ENCODE data around the gene MKRN2OS. TPM values are rescaled to one million over a fixed set of nuclear protein-coding genes. Genes with fewer than 3 reads are reported as not detected.

The MKRN2OS gene
- total RNA-seq: 2.3 TPM

- peak; percentile 55 for DNase-seq (ENCODE audit: low spot score)
These were observed at the start of gene MKRN2OS for GRCh38 chr3:12545473-12545791. MKRN2OS (minus strand) TSS chr3:12545499; CDS start chr3:12545464, 35 bp downstream.

GRCh38 chr3:12593473-12593872 lies 48.2 kb upstream of the MKRN2OS start:
- DNase-seq (ENCODE audit: low spot score): no peak

- DNase-seq (ENCODE audit: low spot score): no peak
These were observed 46.9 kb upstream of the MKRN2OS start for GRCh38 chr3:12591997-12592715.

- no peak for DNase-seq (ENCODE audit: low spot score)
These were observed 46.2 kb upstream of the MKRN2OS start for GRCh38 chr3:12591456-12591855.

GRCh38 chr3:12590096-12590495 lies 44.8 kb upstream of the MKRN2OS start:
- no peak for DNase-seq (ENCODE audit: low spot score)

- DNase-seq (ENCODE audit: low spot score): no peak
These were observed 43.0 kb upstream of the MKRN2OS start for GRCh38 chr3:12588039-12589009.

GRCh38 chr3:12586403-12586802 lies 41.1 kb upstream of the MKRN2OS start:
- no peak for DNase-seq (ENCODE audit: low spot score)

- no peak for DNase-seq (ENCODE audit: low spot score)
These were observed 40.7 kb upstream of the MKRN2OS start for GRCh38 chr3:12585970-12586369.

- DNase-seq (ENCODE audit: low spot score): no peak
These were observed 39.9 kb upstream of the MKRN2OS start for GRCh38 chr3:12585181-12585580.

GRCh38 chr3:12584083-12584482 lies 38.8 kb upstream of the MKRN2OS start:
- DNase-seq (ENCODE audit: low spot score): no peak

- no peak for DNase-seq (ENCODE audit: low spot score)
These were observed 38.0 kb upstream of the MKRN2OS start for GRCh38 chr3:12583280-12583679.

GRCh38 chr3:12582730-12583129 lies 37.4 kb upstream of the MKRN2OS start:
- DNase-seq (ENCODE audit: low spot score): no peak

- DNase-seq (ENCODE audit: low spot score): no peak
These were observed 34.6 kb upstream of the MKRN2OS start for GRCh38 chr3:12579905-12580304.

- no peak for DNase-seq (ENCODE audit: low spot score)
These were observed 34.2 kb upstream of the MKRN2OS start for GRCh38 chr3:12579456-12579855.

- DNase-seq (ENCODE audit: low spot score): no peak
These were observed 33.4 kb upstream of the MKRN2OS start for GRCh38 chr3:12578742-12579141.

GRCh38 chr3:12577379-12577778 lies 32.1 kb upstream of the MKRN2OS start:
- no peak for DNase-seq (ENCODE audit: low spot score)

- DNase-seq (ENCODE audit: low spot score): no peak
These were observed 29.4 kb upstream of the MKRN2OS start for GRCh38 chr3:12574661-12575060.

- DNase-seq (ENCODE audit: low spot score): no peak
These were observed 28.8 kb upstream of the MKRN2OS start for GRCh38 chr3:12574131-12574530.

- no peak for DNase-seq (ENCODE audit: low spot score)
These were observed 26.7 kb upstream of the MKRN2OS start for GRCh38 chr3:12571986-12572385.

GRCh38 chr3:12569836-12570235 lies 24.5 kb upstream of the MKRN2OS start:
- no peak for DNase-seq (ENCODE audit: low spot score)

- DNase-seq (ENCODE audit: low spot score): no peak
These were observed 23.4 kb upstream of the MKRN2OS start for GRCh38 chr3:12568747-12569146.

GRCh38 chr3:12566976-12567375 lies 21.7 kb upstream of the MKRN2OS start:
- no peak for DNase-seq (ENCODE audit: low spot score)

GRCh38 chr3:12562451-12562850 lies 17.2 kb upstream of the MKRN2OS start:
- DNase-seq (ENCODE audit: low spot score): no peak
